Memory B cell (primary cell): ENCODE results near the gene TNIK.
"Not testable (repeated sequence)": the region's sequence is repeated elsewhere in the genome, so short reads cannot be mapped to it uniquely, and the experiment has no call there.

Experiments
- ATAC-seq: fragments of 150-1000 bp; cut with Tn5 transposase; 2 replicates; pipeline ENCODE4 v1.10.0; 2021; ENCODE audit warnings: low read depth, mild to moderate bottlenecking, moderate library complexity
- DNase-seq, 2 donors: peaks; one replicate each; pipeline ENCODE4 v3.0.0; 2022; ENCODE audit warnings: low spot score in 2 of 2
- H3K27ac Mint-ChIP-seq: one replicate; pipeline ENCODE4 v1.8.0; 2022; ENCODE audit warnings: mild to moderate bottlenecking, moderate library complexity, mixed read lengths
- H3K27me3 Mint-ChIP-seq: one replicate; pipeline ENCODE4 v1.8.0; 2022; ENCODE audit warnings: mixed read lengths
- H3K36me3 Mint-ChIP-seq: one replicate; pipeline ENCODE4 v1.8.0; 2022; ENCODE audit warnings: mild to moderate bottlenecking, mixed read lengths
- H3K4me1 Mint-ChIP-seq: one replicate; pipeline ENCODE4 v1.8.0; 2022; ENCODE audit warnings: mixed read lengths
- H3K4me3 Mint-ChIP-seq: one replicate; pipeline ENCODE4 v1.8.0; 2022; ENCODE audit warnings: mild to moderate bottlenecking, moderate library complexity, mixed read lengths
- H3K9me3 Mint-ChIP-seq: one replicate; pipeline ENCODE4 v1.8.0; 2022; ENCODE audit warnings: mixed read lengths

TNIK gene

GRCh38 chr3:171305823-171306222 lies 154.4 kb downstream of the TNIK start:
- not testable (repeated sequence) for H3K4me1 Mint-ChIP-seq, H3K4me3 Mint-ChIP-seq, H3K9me3 Mint-ChIP-seq, H3K36me3 Mint-ChIP-seq, H3K27me3 Mint-ChIP-seq, ATAC-seq, DNase-seq, H3K27ac Mint-ChIP-seq

DNA sequence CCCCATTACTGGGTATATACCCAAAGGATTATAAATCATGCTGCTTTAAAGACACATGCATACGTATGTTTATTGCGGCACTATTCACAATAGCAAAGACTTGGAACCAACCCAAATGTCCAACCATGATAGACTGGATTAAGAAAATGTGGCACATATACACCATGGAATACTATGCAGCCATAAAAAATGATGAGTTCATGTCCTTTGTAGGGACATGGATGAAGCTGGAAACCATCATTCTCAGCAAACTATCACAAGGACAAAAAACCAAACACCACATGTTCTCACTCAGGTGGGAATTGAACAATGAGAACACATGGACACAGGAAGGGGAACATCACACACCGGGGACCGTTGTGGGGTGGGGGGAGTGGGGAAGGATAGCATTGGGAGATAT lies 155.7 kb downstream of the TNIK start:
- not testable (repeated sequence) for H3K27me3 Mint-ChIP-seq, DNase-seq, H3K9me3 Mint-ChIP-seq, H3K4me1 Mint-ChIP-seq, H3K4me3 Mint-ChIP-seq, ATAC-seq, H3K27ac Mint-ChIP-seq, H3K36me3 Mint-ChIP-seq

- H3K9me3 Mint-ChIP-seq, H3K4me1 Mint-ChIP-seq, DNase-seq, H3K27me3 Mint-ChIP-seq, H3K27ac Mint-ChIP-seq, H3K36me3 Mint-ChIP-seq, ATAC-seq, H3K4me3 Mint-ChIP-seq: not testable (repeated sequence)
These were observed 156.2 kb downstream of the TNIK start for GRCh38 chr3:171304017-171304416.

DNA sequence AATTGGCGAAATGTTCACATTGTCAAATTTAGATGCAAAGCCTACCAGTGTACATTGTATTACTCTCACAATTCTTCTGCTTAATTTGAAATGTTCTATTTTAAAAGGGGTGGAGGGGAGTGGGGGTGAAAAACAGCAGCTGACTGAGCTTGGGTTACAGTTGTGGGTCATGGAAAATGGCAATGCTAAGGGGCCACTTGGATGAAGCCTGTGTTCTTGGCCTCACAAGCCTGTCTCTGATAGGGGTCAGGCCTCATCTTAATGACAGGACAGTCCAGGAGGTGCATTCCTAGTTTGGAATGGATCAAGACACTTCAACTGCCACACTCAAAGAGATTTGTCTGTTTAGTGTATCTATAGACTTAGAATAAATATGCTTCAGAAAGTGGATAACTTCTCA lies 158.2 kb downstream of the TNIK start:
- Mint-ChIP-seq H3K9me3 (peaks cover 4% of the 10 kb centered on the region), H3K36me3 (no peaks in the 10 kb centered on the region), H3K27ac (no peak overlapping the region), H3K4me3 (no peak overlapping the region), H3K27me3 (no peaks in the 10 kb centered on the region), H3K4me1 (no peaks in the 10 kb centered on the region)
- ATAC-seq (no peak), DNase-seq (no peak)

- H3K4me1 Mint-ChIP-seq: no peaks in the 10 kb centered on the region
- DNase-seq: no peak
- no peaks in the 10 kb centered on the region for H3K36me3 Mint-ChIP-seq
- H3K4me3 Mint-ChIP-seq: no peak overlapping the region
- no peak for ATAC-seq
- H3K9me3 Mint-ChIP-seq: peaks cover 4% of the 10 kb centered on the region
- no peaks in the 10 kb centered on the region for H3K27me3 Mint-ChIP-seq
- H3K27ac Mint-ChIP-seq: no peak overlapping the region
These were observed 159.2 kb downstream of the TNIK start for GRCh38 chr3:171301002-171301401.

GRCh38 chr3:171297951-171298350 lies 162.3 kb downstream of the TNIK start:
- no peak overlapping the region for H3K4me3 Mint-ChIP-seq
- DNase-seq (no peak), ATAC-seq (no peak)
- no peaks in the 10 kb centered on the region for H3K9me3 Mint-ChIP-seq
- no peaks in the 10 kb centered on the region for H3K36me3 Mint-ChIP-seq
- H3K4me1 Mint-ChIP-seq: no peaks in the 10 kb centered on the region
- H3K27ac Mint-ChIP-seq: no peak overlapping the region
- H3K27me3 Mint-ChIP-seq: no peaks in the 10 kb centered on the region

- DNase-seq (no peak), ATAC-seq (no peak)
- H3K4me3 Mint-ChIP-seq: no peak overlapping the region
- no peak overlapping the region for H3K27ac Mint-ChIP-seq
- H3K36me3 Mint-ChIP-seq: no peaks in the 10 kb centered on the region
- no peaks in the 10 kb centered on the region for H3K9me3 Mint-ChIP-seq
- H3K4me1 Mint-ChIP-seq: no peaks in the 10 kb centered on the region
- no peaks in the 10 kb centered on the region for H3K27me3 Mint-ChIP-seq
These were observed 163.0 kb downstream of the TNIK start for GRCh38 chr3:171297207-171297606.

GRCh38 chr3:171295484-171296373 lies 164.5 kb downstream of the TNIK start:
- no peak for DNase-seq
- no peak overlapping the region for H3K27ac Mint-ChIP-seq
- H3K9me3 Mint-ChIP-seq: no peaks in the 10 kb centered on the region
- H3K4me3 Mint-ChIP-seq: no peak overlapping the region
- H3K4me1 Mint-ChIP-seq: no peaks in the 10 kb centered on the region
- no peak for ATAC-seq
- no peaks in the 10 kb centered on the region for H3K27me3 Mint-ChIP-seq
- no peaks in the 10 kb centered on the region for H3K36me3 Mint-ChIP-seq

GRCh38 chr3:171293142-171293782 lies 166.9 kb downstream of the TNIK start:
- Mint-ChIP-seq H3K36me3 (no peaks in the 10 kb centered on the region), H3K27ac (no peak overlapping the region), H3K9me3 (no peaks in the 10 kb centered on the region), H3K4me1 (no peaks in the 10 kb centered on the region), H3K4me3 (no peak overlapping the region), H3K27me3 (no peaks in the 10 kb centered on the region)
- ATAC-seq (no peak), DNase-seq (no peak)

GRCh38 chr3:171290680-171291079 lies 169.5 kb downstream of the TNIK start:
- no peaks in the 10 kb centered on the region for H3K9me3 Mint-ChIP-seq
- H3K27ac Mint-ChIP-seq: no peak overlapping the region

GRCh38 chr3:171289291-171289690 lies 170.9 kb downstream of the TNIK start:
- DNase-seq (no peak), ATAC-seq (no peak)
- Mint-ChIP-seq H3K9me3 (no peaks in the 10 kb centered on the region), H3K36me3 (no peaks in the 10 kb centered on the region), H3K27ac (no peak overlapping the region), H3K4me1 (no peaks in the 10 kb centered on the region), H3K27me3 (peaks cover 2% of the 10 kb centered on the region), H3K4me3 (no peak overlapping the region)

More at GRCh38 chr3:171290680-171291079, 169.5 kb downstream of the TNIK start:
- no peaks in the 10 kb centered on the region for H3K36me3 Mint-ChIP-seq
- H3K27me3 Mint-ChIP-seq: no peaks in the 10 kb centered on the region
- H3K4me1 Mint-ChIP-seq: no peaks in the 10 kb centered on the region
- no peak overlapping the region for H3K4me3 Mint-ChIP-seq
- DNase-seq (no peak), ATAC-seq (no peak)

GRCh38 chr3:171287761-171288160 lies 172.4 kb downstream of the TNIK start:
- H3K36me3 Mint-ChIP-seq, H3K4me1 Mint-ChIP-seq, H3K27ac Mint-ChIP-seq, ATAC-seq, DNase-seq, H3K27me3 Mint-ChIP-seq, H3K9me3 Mint-ChIP-seq, H3K4me3 Mint-ChIP-seq: not testable (repeated sequence)

- no peak overlapping the region for H3K27ac Mint-ChIP-seq
- no peaks in the 10 kb centered on the region for H3K9me3 Mint-ChIP-seq
- H3K27me3 Mint-ChIP-seq: peaks cover 2% of the 10 kb centered on the region
- no peak overlapping the region for H3K4me3 Mint-ChIP-seq
- H3K36me3 Mint-ChIP-seq: no peaks in the 10 kb centered on the region
- DNase-seq (no peak), ATAC-seq (no peak)
- no peaks in the 10 kb centered on the region for H3K4me1 Mint-ChIP-seq
These were observed 173.5 kb downstream of the TNIK start for GRCh38 chr3:171286580-171287249.

DNA sequence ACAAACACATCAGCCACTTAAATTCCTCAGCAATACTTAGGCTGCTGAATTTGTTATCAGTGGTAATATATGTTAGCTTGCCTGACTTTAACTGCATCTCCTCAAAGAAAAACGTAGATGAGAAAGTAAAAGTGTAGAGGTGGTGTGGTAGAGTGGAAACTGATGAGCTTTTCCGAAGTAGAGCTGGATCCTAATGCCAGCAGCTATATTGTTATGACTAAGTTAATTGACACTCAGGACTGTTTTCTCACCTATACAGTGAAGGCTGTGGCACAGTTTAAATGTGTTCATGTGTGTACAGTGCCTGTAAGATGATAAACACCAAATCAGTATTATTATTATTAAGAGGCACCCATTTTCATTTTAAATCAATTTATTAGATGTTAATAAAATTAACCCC lies 174.9 kb downstream of the TNIK start:
- DNase-seq (no peak), ATAC-seq (no peak)
- Mint-ChIP-seq H3K27me3 (peaks cover 2% of the 10 kb centered on the region), H3K4me3 (no peak overlapping the region), H3K27ac (no peak overlapping the region), H3K36me3 (no peaks in the 10 kb centered on the region), H3K9me3 (no peaks in the 10 kb centered on the region), H3K4me1 (no peaks in the 10 kb centered on the region)
